PFSK-1 (cell line): ENCODE data around the gene ARHGEF33.

Experiments
- FOXP2 ChIP-seq: optimal IDR thresholded peaks from 2 replicates; pipeline ENCODE3; 2011; ENCODE audit warnings: borderline replicate concordance, control low read depth, inconsistent platforms; ENCODE audit not compliant: insufficient read depth; ENCODE audit errors: extremely low read length, extremely low read depth
- POLR2AphosphoS5 ChIP-seq: IDR thresholded peaks from 2 replicates; pipeline ENCODE4 v1.6.1; 2012; ENCODE audit warnings: low read depth, mild to moderate bottlenecking, control low read depth, low read length, moderate library complexity
- SIN3A ChIP-seq: IDR thresholded peaks from 2 replicates; pipeline ENCODE4 v1.6.1; 2012; ENCODE audit warnings: mild to moderate bottlenecking, low read length, moderate library complexity, borderline replicate concordance; ENCODE audit not compliant: insufficient read depth
- TAF1 ChIP-seq: IDR thresholded peaks from 2 replicates; pipeline ENCODE4 v1.6.1; 2012; ENCODE audit warnings: low read length, control low read depth, borderline replicate concordance; ENCODE audit not compliant: insufficient read depth
- TF ChIP-seq, protein P1 (sequence below), 2 experiments: IDR thresholded peaks; 2 replicates each; pipeline versions ENCODE4 v1.6.1 to v1.8.0; 2011 to 2012; ENCODE audit warnings: low read depth in 2 of 2, low read length in 2 of 2, control low read depth in 1 of 2, inconsistent platforms in 1 of 2, mild to moderate bottlenecking in 1 of 2, moderate library complexity in 1 of 2; ENCODE audit not compliant: insufficient read depth in 1 of 2

ARHGEF33 gene

GRCh38 chr2:39013871-39014270 is 124.2 kb downstream of the ARHGEF33 start:
- TF ChIP-seq TAF1 (no peak), FOXP2 (no peak), SIN3A (no peak), POLR2AphosphoS5 (no peak)
- TF ChIP-seq, protein P1, sequence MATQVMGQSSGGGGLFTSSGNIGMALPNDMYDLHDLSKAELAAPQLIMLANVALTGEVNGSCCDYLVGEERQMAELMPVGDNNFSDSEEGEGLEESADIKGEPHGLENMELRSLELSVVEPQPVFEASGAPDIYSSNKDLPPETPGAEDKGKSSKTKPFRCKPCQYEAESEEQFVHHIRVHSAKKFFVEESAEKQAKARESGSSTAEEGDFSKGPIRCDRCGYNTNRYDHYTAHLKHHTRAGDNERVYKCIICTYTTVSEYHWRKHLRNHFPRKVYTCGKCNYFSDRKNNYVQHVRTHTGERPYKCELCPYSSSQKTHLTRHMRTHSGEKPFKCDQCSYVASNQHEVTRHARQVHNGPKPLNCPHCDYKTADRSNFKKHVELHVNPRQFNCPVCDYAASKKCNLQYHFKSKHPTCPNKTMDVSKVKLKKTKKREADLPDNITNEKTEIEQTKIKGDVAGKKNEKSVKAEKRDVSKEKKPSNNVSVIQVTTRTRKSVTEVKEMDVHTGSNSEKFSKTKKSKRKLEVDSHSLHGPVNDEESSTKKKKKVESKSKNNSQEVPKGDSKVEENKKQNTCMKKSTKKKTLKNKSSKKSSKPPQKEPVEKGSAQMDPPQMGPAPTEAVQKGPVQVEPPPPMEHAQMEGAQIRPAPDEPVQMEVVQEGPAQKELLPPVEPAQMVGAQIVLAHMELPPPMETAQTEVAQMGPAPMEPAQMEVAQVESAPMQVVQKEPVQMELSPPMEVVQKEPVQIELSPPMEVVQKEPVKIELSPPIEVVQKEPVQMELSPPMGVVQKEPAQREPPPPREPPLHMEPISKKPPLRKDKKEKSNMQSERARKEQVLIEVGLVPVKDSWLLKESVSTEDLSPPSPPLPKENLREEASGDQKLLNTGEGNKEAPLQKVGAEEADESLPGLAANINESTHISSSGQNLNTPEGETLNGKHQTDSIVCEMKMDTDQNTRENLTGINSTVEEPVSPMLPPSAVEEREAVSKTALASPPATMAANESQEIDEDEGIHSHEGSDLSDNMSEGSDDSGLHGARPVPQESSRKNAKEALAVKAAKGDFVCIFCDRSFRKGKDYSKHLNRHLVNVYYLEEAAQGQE (IDR thresholded peaks at IDR 0.05; ENCODE audit: insufficient read depth in 1 of 2, low read depth in 2 of 2, low read length in 2 of 2), result no peak

- no peak for TF ChIP-seq POLR2AphosphoS5
- TF ChIP-seq FOXP2, result no peak
- TF ChIP-seq, protein P1 (IDR thresholded peaks at IDR 0.05; ENCODE audit: insufficient read depth in 1 of 2, low read depth in 2 of 2, low read length in 2 of 2), result no peak
- TF ChIP-seq TAF1, result no peak
- no peak for TF ChIP-seq SIN3A
Observed at GRCh38 chr2:39015424-39015823, 125.7 kb downstream of the ARHGEF33 start.

DNA sequence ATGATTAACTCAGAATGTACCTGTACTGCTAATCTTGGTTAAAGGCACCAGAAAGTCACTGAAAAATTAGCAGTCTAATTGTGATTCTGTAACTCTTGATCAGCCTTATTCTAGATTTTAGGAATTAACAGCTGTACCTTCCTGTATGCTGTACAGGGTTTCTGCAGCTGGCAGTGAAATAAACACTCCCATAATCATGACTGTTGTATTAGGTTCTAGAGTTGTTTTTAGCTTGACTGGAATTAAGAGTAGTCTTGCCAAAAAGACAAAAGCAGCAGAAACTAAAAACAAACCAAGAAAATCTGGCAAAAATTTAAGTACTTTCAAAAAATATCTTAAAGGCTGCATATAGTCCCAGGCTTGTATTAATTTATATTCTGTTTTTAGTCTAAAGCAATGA is 127.7 kb downstream of the ARHGEF33 start:
- TF ChIP-seq SIN3A (no peak), POLR2AphosphoS5 (no peak), FOXP2 (no peak)
- TF ChIP-seq, protein P1 (IDR thresholded peaks at IDR 0.05; ENCODE audit: insufficient read depth in 1 of 2, low read depth in 2 of 2, low read length in 2 of 2), result no peak

DNA sequence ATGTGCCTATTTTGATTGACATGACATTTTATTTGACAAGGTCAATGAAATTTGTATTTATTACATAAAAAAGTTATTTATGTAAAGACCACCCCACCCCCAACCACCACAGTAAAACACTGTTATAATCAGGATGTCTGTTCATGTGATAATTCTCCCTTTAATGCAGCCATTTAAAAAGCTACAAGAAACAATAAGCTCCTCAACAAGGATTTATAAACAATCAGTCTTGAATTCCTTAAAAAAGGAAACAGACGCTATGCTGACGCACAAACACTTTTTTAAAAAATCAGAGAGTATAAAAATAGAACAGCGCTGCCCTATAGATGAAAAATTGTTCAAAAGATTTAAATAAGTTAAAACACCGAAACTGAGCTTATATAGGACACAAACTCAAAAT is 129.0 kb downstream of the ARHGEF33 start:
- TF ChIP-seq, protein P1 (IDR thresholded peaks at IDR 0.05; ENCODE audit: insufficient read depth in 1 of 2, low read depth in 2 of 2, low read length in 2 of 2), result no peak
- TF ChIP-seq FOXP2, result no peak
- TF ChIP-seq TAF1, result no peak

GRCh38 chr2:39020383-39020782 is 130.7 kb downstream of the ARHGEF33 start:
- no peak for TF ChIP-seq FOXP2
- TF ChIP-seq SIN3A, result no peak
- no peak for TF ChIP-seq TAF1
- TF ChIP-seq POLR2AphosphoS5, result no peak
- TF ChIP-seq, protein P1 (IDR thresholded peaks at IDR 0.05; ENCODE audit: insufficient read depth in 1 of 2, low read depth in 2 of 2, low read length in 2 of 2), result no peak
